Hematopoietic multipotent progenitor cell treated with erythropoietin and hydrocortisone succinate and interleukin-3 and kit ligand, for 4 days (in vitro differentiated cells): ENCODE data around the gene NSMCE1.
"Not testable (repeated sequence)": the region's sequence is repeated elsewhere in the genome, so short reads cannot be mapped to it uniquely, and the experiment has no call there.

Experiments
- DNase-seq: peaks from one replicate; pipeline ENCODE4 v3.0.0-alpha.2; 2015

Gene NSMCE1

GRCh38 chr16:27302126-27302525 is 33.6 kb upstream of the NSMCE1 start:
- DNase-seq = no peak

- no peak for DNase-seq
Observed at GRCh38 chr16:27301236-27301861, 32.8 kb upstream of the NSMCE1 start.

GRCh38 chr16:27298132-27298531 is 29.6 kb upstream of the NSMCE1 start:
- no peak for DNase-seq

- DNase-seq = no peak
Observed at GRCh38 chr16:27293343-27293742, 24.8 kb upstream of the NSMCE1 start.

- DNase-seq = no peak
Observed at GRCh38 chr16:27291722-27292240, 23.2 kb upstream of the NSMCE1 start.

GRCh38 chr16:27291106-27291505 is 22.5 kb upstream of the NSMCE1 start:
- no peak for DNase-seq

GRCh38 chr16:27290562-27290961 is 22.0 kb upstream of the NSMCE1 start:
- no peak for DNase-seq

DNA sequence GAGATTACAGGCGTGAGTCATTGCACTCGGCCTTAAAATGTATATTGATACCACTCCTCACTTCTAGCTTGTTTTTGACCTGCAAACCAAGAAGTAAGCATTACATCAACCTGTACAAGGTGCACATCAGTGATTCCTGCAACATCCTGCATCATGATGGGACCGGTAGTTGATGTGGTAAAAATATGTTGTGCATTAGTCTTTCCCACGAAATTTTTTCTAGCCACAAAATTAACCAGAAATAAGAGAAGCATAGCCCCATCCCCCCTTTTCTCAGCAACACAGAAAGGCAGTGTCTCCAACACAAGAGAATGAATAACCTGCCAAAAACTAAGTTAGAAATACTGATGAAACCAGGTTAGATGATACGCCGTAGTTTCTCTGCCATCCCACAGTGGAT is 21.1 kb upstream of the NSMCE1 start:
- no peak for DNase-seq

DNA sequence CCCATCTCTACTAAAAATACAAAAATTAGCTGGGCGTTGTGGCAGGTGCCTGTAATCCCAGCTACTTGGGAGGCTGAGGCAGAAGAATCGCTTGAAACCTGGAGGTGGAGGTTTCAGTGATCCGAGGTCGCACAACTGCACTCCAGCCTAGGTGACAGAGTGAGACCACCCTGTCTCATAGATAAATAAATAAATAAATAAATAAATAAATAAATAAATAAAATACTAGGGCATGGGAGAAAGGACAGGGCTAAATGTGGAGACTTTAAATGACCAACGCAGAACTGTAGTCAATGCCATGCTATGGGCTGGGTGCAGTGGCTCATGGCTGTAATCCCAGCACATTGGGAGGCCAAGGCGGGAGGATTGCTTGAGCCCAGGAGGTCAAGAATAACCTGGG is 19.7 kb upstream of the NSMCE1 start:
- not testable (repeated sequence) for DNase-seq

DNA sequence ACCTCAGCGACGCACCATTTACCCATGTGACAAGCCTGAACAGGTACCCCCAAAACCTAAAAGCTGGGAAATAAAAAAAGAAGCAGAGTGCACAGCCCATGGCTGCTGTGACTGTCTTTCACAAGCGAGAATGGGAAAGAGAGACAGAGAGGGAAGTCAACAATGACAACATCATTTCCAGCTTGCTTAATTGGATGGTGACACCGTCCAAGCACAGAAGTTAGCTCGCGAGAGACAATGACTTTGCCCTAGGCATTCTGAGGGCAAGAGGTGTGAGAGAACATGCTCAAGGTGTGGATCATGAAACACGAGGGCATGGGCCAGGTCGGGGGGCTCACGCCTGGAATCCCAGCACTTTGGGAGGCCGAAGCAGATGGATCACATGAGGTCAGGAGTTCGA is 19.3 kb upstream of the NSMCE1 start:
- no peak for DNase-seq

GRCh38 chr16:27287051-27287811 is 18.7 kb upstream of the NSMCE1 start:
- no peak for DNase-seq

DNA sequence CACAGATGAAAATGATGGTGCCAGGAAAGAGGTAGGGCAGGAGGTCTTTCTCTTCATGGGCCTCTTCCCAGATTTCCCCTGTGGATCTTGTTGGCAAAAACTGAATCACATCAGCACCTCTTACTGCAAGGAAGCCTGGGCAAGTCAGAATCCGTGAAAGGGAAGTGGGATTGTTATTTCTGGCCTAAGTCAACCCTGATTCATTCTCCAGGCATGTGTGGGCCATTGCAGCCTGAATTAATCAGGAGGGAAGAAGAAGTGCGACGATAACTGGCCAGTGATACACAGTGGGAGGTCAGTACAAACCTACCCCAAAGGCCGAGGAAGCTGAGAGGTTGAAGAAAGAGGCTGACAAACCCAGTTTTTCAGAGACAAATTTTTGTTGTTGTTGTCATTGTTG is 17.9 kb upstream of the NSMCE1 start:
- no peak for DNase-seq

DNA sequence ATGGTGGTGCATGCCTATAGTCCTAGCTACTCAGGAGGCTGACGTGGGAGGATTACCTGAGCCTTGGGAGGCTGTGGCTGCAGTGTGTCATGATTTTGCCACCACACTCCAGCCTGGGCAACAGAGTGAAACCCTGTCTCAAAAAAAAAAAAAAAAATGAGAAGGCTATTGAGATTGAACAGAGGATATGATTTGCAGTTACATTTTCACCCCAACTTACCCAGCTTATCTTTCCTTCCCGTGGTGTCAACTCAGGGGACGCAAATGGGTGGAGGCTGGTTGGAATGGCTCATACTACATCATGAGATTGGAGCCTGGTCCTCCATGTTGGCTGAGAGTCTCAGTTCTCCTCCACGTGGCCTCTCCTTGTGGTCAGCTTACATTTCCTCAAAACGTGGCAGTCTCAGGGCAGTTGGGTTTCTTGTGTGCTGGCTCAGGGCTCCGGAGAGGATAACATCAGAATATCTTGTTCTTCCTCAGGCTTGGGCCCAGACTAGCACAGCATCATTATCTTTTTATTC is 17.2 kb upstream of the NSMCE1 start:
- DNase-seq = peak; percentile 87

- DNase-seq = no peak
Observed at GRCh38 chr16:27284865-27285675, 16.5 kb upstream of the NSMCE1 start.

DNA sequence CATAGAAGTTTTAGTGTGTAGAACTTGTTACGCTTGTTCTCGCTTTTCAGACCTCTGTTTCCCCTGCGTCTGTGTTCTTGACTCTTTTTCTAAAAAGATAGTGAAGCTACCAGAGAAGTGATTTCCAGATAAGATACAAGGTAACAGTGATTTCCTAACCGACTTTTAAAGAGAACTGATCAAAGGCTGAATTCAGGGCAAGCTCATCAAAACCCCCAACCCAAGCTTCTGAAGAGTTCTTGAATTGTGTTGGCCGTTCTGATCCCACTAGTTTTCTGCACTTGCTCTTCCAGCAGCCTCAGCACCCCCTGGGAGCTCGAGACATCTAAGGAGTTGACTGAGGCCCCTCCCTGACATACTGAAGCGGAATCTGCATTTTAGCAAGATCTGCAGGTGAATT is 12.7 kb upstream of the NSMCE1 start:
- no peak for DNase-seq

GRCh38 chr16:27275394-27275793 is 6.8 kb upstream of the NSMCE1 start:
- no peak for DNase-seq

- not testable (repeated sequence) for DNase-seq
Observed at GRCh38 chr16:27274424-27274874, 5.9 kb upstream of the NSMCE1 start.

- peak; percentile 20 for DNase-seq
Observed at GRCh38 chr16:27273670-27274423, 5.3 kb upstream of the NSMCE1 start.

DNA sequence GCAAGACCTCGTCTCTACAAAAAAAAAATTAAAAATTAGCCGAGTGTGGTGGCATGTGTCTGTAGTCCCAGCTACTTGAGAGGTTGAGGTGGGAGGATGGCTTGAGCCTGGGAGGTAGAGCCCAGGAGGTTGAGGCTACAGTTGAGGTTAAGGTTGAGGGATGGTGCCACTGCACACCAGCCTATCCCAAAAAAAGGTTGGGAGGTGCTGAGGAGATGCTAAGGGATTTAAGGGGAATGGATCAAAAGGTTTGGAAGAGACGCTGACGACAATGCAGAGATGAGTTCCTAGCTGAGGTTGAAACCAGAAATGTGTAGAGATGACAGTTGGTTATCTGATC is 4.7 kb upstream of the NSMCE1 start:
- no peak for DNase-seq

- DNase-seq = not testable (repeated sequence)
Observed at GRCh38 chr16:27272697-27273096, 4.1 kb upstream of the NSMCE1 start.

- no peak for DNase-seq
Observed at GRCh38 chr16:27272076-27272475, 3.5 kb upstream of the NSMCE1 start.

DNA sequence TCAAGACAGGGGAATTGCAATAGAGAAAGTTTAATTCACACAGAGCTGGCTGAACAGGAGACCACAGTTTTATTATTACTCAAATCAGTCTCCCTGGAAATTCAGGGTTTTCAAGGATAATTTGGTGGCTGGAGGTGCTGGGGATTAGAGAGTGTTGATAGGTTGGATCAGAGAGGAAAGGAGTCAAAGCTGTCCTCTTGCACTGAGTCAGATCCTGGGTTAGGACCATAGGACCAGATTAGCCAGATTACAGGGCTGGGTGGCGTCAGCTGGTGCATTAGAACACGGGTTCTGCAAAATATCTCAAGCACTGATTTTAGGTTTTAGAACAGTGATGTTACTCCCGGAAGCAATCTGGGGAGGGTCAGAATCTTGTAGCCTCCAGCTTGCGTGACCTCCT is 1.8 kb upstream of the NSMCE1 start:
- no peak for DNase-seq
